ENCODE results near the gene LETM1. TPM values are rescaled to one million over a fixed set of nuclear protein-coding genes. Genes with fewer than 3 reads are reported as not detected.
A peak's percentile ranks its signal among the peaks of the same experiment; 100 is the strongest.

The LETM1 gene
- total and polyA plus RNA-seq, 2 of the 13 experiments (the other 11 are each of a cell fraction or from before 2014, with no cell fraction given), result 9.7 to 41.6 TPM

- TF ChIP-seq ZBTB39 (CRISPR knock-in tag; IDR thresholded peaks at IDR 0.05) (no peak), SMAD9 (CRISPR knock-in tag; IDR thresholded peaks at IDR 0.05) (no peak), ZC3H4 (CRISPR knock-in tag; IDR thresholded peaks at IDR 0.05; ENCODE audit: borderline replicate concordance) (0 out of 2 replicates have a peak, but pooled peaks have one; percentile 30), ZBTB26 (CRISPR knock-in tag; IDR thresholded peaks at IDR 0.05; ENCODE audit: borderline replicate concordance) (no peak), MXI1 (IDR thresholded peaks at IDR 0.05; ENCODE audit: borderline replicate concordance, low read depth, low read length) (peak; percentile 23; the same call in 1 of the 3 replicates), BRD4 (CRISPR knock-in tag; IDR thresholded peaks at IDR 0.05) (peak; percentile 20; the same call in 1 of the 2 replicates), HMGXB3 (CRISPR knock-in tag; IDR thresholded peaks at IDR 0.05; ENCODE audit: borderline replicate concordance) (no peak), CENPT (CRISPR knock-in tag; IDR thresholded peaks at IDR 0.05; ENCODE audit: low read depth) (no peak), ZBTB7A (CRISPR knock-in tag; IDR thresholded peaks at IDR 0.05) (peak; percentile 71; the same call in 1 of the 2 replicates), CSRNP1 (CRISPR knock-in tag; IDR thresholded peaks at IDR 0.05) (no peak), ZKSCAN1 (IDR thresholded peaks at IDR 0.05; ENCODE audit: low read length) (no peak), ZSCAN31 (CRISPR knock-in tag; IDR thresholded peaks at IDR 0.05; ENCODE audit: low read depth) (no peak), HDAC2 (CRISPR knock-in tag; IDR thresholded peaks at IDR 0.05) (0 out of 2 replicates have a peak, but pooled peaks have one; percentile 4), CBX2 (IDR thresholded peaks at IDR 0.05; ENCODE audit: low read depth, low read length) (no peak), CBX2 (CRISPR knock-in tag; IDR thresholded peaks at IDR 0.05; ENCODE audit: low read depth) (no peak), MLXIP (CRISPR knock-in tag; IDR thresholded peaks at IDR 0.05; ENCODE audit: borderline replicate concordance) (no peak), ELF1 (CRISPR knock-in tag; IDR thresholded peaks at IDR 0.05) (no peak)
Observed at GRCh38 chr4:1767770-1768366, 88.1 kb downstream of the LETM1 start (continued).
